Measurements from ENCODE around the gene BMPER.

- TF ChIP-seq CTCF (IDR thresholded peaks at IDR 0.05): no peak
- no peak for TF ChIP-seq POLR2A (IDR thresholded peaks at IDR 0.05)
- TF ChIP-seq POLR2AphosphoS5 (IDR thresholded peaks at IDR 0.05; ENCODE audit: insufficient read depth in 1 of 2, low read depth in 1 of 2): no peak
These were observed 129.4 kb downstream of the BMPER start for GRCh38 chr7:34034728-34035127.

Data from vagina (tissue), 2 donors.